ENCODE measurements around the gene SERPINA1. TPM values are rescaled to one million over a fixed set of nuclear protein-coding genes. Genes with fewer than 3 reads are reported as not detected.
"Not testable (repeated sequence)": the region's sequence is repeated elsewhere in the genome, so short reads cannot be mapped to it uniquely, and the experiment has no call there.

The SERPINA1 gene
- total RNA-seq, 4 donors from 2014 or later: 2.8 to 92.4 (median 13.2) TPM

DNA sequence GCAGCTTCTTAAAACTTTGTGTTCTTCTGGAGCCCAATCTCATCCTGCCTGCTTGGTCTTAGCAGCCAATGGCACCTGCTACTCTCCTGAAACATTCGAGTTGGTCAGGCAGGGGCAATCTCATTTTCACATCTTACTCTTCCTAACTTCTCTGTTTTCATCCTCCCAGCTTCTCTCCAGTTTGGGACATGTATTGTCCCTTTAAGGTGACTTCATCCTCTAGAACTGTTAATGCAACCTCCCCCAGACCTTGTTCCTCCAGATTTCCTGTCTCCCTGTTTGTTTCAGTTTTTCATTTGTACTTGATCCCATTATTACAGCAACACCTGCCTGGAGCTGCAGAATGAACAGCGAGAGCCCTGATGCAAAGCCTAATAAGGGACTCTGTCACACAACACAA is 32.9 kb upstream of the SERPINA1 start:
- DNase-seq (ENCODE audit: low spot score) (no peak), ATAC-seq (ENCODE audit: low FRiP score) (no peak)
- TF ChIP-seq, protein P1, sequence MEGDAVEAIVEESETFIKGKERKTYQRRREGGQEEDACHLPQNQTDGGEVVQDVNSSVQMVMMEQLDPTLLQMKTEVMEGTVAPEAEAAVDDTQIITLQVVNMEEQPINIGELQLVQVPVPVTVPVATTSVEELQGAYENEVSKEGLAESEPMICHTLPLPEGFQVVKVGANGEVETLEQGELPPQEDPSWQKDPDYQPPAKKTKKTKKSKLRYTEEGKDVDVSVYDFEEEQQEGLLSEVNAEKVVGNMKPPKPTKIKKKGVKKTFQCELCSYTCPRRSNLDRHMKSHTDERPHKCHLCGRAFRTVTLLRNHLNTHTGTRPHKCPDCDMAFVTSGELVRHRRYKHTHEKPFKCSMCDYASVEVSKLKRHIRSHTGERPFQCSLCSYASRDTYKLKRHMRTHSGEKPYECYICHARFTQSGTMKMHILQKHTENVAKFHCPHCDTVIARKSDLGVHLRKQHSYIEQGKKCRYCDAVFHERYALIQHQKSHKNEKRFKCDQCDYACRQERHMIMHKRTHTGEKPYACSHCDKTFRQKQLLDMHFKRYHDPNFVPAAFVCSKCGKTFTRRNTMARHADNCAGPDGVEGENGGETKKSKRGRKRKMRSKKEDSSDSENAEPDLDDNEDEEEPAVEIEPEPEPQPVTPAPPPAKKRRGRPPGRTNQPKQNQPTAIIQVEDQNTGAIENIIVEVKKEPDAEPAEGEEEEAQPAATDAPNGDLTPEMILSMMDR (IDR thresholded peaks at IDR 0.05): no peak

DNA sequence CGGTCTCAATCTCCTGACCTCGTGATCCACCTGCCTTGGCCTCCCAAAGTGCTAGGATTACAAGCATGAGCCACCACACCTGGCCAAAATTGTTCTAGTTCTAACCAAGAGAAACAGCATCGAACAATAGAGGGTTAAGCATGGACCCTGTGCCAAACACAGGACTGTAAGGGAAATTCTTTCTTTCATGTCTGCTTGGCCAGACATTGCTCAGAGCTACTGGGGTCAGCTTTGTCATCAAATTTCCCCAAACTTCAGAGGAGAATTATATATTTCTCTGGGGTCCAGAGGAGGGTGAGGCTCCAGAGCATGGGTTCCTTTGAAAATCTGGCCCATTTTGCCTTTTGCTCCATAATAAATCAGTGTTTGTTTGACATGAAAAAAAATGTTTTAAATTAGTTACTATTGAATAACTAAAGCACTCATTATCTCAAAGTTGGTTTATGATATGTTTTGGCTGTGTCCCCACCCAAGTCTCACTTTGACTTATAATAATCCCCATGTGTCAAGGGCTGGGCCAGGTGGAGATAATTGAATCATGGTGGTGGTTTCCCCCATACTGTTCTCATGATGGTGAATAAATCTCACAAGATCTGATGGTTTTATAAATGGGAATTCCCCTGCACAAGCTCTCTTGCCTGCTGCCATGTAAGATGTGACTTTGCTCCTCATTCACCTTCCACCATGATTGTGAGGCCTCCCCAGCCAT is 29.2 kb upstream of the SERPINA1 start:
- not testable (repeated sequence) for DNase-seq (ENCODE audit: low spot score); ATAC-seq (ENCODE audit: low FRiP score)

DNA sequence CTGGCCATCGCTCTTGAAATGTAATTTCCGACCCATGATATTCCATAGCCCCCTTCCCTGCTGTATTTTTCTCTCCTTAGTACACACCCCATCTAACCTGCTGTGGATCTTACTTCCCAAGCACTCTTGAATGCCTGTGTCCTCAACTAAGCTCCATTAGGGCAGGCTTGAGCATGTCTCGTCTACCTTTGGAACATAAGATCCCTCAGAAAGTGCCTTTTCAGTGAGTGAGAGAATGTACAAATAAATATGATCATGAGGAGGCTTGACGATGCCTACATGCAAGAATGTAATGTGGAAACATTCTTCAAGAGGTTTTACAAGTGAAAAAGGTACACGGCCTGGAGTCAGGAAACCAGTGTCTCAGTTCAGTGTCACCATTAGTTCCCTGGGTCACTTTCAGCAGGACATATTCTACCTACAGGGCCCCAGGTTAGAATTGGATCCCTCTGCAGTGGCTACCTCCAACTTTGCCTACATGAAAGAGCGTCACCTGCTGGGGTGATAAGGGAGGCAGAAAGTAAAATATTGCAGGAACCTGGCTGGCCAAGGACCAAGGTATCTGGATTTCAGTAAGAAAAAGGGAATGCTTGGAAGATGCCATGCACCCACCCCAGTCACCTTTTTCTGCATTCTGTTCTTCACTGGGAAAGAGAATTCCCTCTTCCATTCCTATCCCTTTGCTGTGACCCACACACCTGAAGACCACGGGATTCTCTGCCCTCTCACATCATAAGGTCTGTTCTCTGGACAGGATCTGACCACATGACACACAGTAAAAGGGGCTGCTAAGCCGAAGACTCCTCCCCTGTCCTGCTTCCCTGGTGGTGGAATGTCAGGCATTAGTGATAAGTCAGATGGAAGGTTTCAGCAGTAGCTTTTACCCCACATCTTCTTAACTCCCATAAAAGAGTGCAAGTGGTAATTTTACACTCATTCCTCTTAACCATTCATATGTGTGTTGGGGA is 24.6 kb upstream of the SERPINA1 start:
- DNase-seq (ENCODE audit: low spot score) (no peak), ATAC-seq (ENCODE audit: low FRiP score) (no peak)
- TF ChIP-seq, protein P1 (IDR thresholded peaks at IDR 0.05): no peak

DNA sequence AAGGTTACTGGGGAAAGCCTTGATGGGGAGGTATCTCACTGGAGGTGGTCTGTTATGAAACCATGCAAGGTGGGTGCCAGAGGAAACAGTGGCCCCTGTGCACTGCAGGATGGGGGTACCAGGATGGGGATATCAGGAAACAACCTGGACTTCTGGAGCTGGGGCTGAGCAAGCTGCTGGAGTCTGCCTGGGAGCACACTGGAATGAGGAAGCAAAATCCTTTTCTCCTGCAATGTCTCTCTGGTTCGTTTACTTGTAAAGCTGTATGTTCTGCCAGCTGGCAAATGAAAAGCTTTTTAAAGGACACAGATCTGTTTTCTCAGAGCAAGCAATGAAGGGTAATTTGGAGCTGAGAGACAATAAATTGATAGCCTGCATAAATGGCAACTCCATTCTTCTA is 23.2 kb upstream of the SERPINA1 start:
- DNase-seq (ENCODE audit: low spot score) (no peak), ATAC-seq (ENCODE audit: low FRiP score) (no peak)
- TF ChIP-seq, protein P1 (IDR thresholded peaks at IDR 0.05): no peak

DNA sequence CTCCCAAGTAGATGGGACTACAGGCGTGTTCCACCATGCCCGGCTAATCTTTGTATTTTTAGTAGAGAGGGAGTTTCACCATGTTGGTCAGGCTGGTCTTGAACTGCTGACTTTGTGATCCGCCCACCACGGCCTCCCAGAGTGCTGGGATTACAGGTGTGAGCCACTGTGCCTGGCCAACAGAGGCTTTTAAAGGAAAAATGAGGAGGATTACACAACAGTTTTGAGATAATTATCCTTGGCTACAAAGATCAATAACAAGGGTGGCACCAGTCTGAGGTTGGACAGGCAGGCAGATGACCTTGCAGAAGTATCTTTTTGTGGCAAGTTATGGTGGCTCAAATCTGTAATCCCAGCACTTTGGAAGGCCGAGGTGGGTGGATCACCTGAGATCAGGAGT is 21.0 kb upstream of the SERPINA1 start:
- ATAC-seq (ENCODE audit: low FRiP score); DNase-seq (ENCODE audit: low spot score): not testable (repeated sequence)

DNA sequence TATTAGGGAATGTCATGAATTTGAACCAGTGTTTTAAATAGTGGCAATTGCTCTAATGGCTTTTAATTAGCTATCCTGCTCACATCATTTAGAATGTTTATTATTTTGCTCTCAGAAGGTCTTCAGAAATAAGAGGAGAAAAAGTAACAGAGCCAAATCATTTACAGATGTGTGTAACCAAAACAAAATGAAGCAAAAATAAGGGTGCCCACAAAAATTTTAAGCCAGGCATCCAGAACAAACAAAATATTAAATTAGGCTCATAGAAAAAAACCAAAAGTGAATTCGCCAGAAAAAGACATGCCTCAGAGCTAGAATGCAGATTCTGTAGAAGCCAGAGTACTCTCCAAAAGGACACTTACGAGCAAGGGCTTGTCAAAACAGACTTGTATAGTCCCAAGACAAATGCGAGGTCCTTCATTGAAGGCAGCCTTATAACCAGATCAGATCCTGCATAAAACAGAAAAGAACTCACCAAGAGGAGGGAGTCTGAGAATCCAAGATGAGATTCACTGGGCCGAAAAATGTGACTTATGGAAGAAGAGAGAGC is 20.2 kb upstream of the SERPINA1 start:
- no peak for DNase-seq (ENCODE audit: low spot score)
- ATAC-seq (ENCODE audit: low FRiP score): no peak
- TF ChIP-seq, protein P1 (IDR thresholded peaks at IDR 0.05): no peak

DNA sequence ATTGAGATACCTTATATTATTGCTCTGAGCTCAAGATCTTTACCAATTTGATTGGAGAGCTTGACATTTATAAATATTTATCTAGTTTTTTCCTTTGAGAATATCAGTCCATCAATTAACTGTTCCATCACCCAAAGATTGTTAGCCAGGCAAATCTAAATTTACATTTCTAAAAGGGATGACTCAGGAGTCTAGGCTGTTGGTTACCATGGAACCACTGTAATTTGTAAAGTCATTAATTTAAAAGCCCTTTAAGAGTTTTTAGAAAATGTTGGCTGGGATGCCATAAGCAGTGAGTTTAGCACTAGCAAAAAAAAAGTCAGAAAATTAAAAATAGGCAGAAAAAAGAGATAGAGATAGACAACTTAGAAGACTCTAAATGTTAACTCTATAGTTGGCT is 19.5 kb upstream of the SERPINA1 start:
- TF ChIP-seq, protein P1 (IDR thresholded peaks at IDR 0.05): no peak
- DNase-seq (ENCODE audit: low spot score) (no peak), ATAC-seq (ENCODE audit: low FRiP score) (no peak)

Data from omental fat pad (tissue), 4 donors.